Right lobe of liver (tissue), 4 donors: Measurements from ENCODE around the gene ZXDC.

ENCODE experiments used
- POLR2A ChIP-seq: fragments of 450-650 bp; IDR thresholded peaks from one replicate; pipeline ENCODE4 v1.6.1; 2017; ENCODE audit warnings: antibody characterized with exemption, mild to moderate bottlenecking
- TF ChIP-seq, protein P1 (sequence below), 4 donors: fragments of 200-600 bp in 3 of 4; fragments of 450-650 bp in 1 of 4; IDR thresholded peaks; one replicate each; pipeline versions ENCODE4 v1.5.1 to v1.8.0; 2016 to 2022; ENCODE audit warnings: antibody characterized with exemption in 4 of 4, mild to moderate bottlenecking in 2 of 4
- donor health status: DM: no; HTN: no; CAD: no.
- donor health status: DM: no; HTN: no; CAD: no.
- donor health status: DM: no; HTN: yes; CAD: no.

DNA sequence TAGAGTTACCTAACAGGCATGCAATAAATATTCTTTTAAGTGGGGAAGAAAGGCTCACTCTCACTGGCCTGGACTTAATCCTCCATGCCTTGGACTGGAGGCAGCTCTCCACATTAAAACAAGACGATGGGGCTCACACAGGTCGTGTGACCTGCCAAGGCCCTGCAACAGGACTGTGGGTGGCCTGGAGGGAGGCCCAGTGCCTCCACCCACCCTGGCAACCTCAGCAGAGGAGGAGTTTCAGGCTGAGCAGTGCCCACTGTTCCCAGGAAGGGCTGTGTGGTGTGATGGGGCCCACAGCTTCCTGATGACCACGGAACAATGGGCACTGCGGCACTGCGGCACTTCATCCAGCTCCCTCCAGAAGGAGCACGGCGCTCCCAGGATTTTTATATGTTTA, 36.3 kb upstream of the ZXDC start:
- TF ChIP-seq POLR2A = no peak
- TF ChIP-seq, protein P1, sequence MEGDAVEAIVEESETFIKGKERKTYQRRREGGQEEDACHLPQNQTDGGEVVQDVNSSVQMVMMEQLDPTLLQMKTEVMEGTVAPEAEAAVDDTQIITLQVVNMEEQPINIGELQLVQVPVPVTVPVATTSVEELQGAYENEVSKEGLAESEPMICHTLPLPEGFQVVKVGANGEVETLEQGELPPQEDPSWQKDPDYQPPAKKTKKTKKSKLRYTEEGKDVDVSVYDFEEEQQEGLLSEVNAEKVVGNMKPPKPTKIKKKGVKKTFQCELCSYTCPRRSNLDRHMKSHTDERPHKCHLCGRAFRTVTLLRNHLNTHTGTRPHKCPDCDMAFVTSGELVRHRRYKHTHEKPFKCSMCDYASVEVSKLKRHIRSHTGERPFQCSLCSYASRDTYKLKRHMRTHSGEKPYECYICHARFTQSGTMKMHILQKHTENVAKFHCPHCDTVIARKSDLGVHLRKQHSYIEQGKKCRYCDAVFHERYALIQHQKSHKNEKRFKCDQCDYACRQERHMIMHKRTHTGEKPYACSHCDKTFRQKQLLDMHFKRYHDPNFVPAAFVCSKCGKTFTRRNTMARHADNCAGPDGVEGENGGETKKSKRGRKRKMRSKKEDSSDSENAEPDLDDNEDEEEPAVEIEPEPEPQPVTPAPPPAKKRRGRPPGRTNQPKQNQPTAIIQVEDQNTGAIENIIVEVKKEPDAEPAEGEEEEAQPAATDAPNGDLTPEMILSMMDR (IDR thresholded peaks at IDR 0.05) = no peak
